Neural crest cell (in vitro differentiated cells): ENCODE data around the gene GADD45GIP1. TPM values are rescaled to one million over a fixed set of nuclear protein-coding genes. Genes with fewer than 3 reads are reported as not detected.

Source experiments
- DNase-seq: peaks from one replicate; pipeline ENCODE4 v3.0.0; 2021; ENCODE audit warnings: low read depth, mixed read lengths, low spot score
- H3K27ac Mint-ChIP-seq: one replicate; pipeline ENCODE4 v1.8.0; 2021; ENCODE audit warnings: mild to moderate bottlenecking, mixed read lengths; ENCODE audit not compliant: unreplicated experiment
- H3K27me3 Mint-ChIP-seq: 2 replicates; pipeline ENCODE4 v1.8.0; 2021; ENCODE audit warnings: low read depth, mild to moderate bottlenecking, mixed read lengths
- H3K36me3 Mint-ChIP-seq: 2 replicates; pipeline ENCODE4 v1.8.0; 2021; ENCODE audit warnings: low read depth, mild to moderate bottlenecking, mixed read lengths
- H3K4me1 Mint-ChIP-seq: 2 replicates; pipeline ENCODE4 v1.8.0; 2021; ENCODE audit warnings: mixed read lengths
- H3K4me3 Mint-ChIP-seq: one replicate; pipeline ENCODE4 v1.8.0; 2021; ENCODE audit warnings: mild to moderate bottlenecking, mixed read lengths
- H3K9me3 Mint-ChIP-seq: 2 replicates; pipeline ENCODE4 v1.8.0; 2021; ENCODE audit warnings: mixed read lengths
- total RNA-seq: library from RNA; stranded (reverse); gene quantifications from 2 replicates; pipeline ENCODE4 v1.2.1, GENCODE V29; 2021
- TF ChIP-seq, protein P1 (sequence below): fragments of 200-600 bp; sonication (generic); conservative IDR thresholded peaks from 2 replicates; pipeline ENCODE4 v1.5.0; 2021; ENCODE audit warnings: antibody characterized with exemption, mild to moderate bottlenecking

GADD45GIP1 gene
- total RNA-seq, 1 donor from 2014 or later: 26.4 TPM

DNA sequence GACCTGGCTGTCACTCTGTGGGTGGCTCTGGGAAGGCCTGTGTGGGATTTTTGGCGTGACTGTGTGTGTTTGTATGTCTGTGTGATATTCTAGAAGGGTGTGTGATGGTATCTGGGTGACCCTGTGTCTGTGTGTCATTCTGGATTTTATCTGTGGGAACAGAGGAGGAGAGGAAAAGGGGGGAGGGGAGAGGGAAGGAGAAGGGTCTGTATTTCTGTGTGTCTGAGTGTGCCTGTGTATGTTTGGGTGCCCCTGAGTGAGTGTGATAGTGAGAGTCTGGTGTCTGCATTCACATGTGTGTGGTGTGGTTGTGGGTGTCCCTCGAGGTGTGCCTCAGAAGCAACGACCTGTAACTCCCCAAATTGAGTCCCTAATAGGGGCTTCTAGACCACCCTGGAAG lies 30.2 kb upstream of the GADD45GIP1 start:
- DNase-seq: no peak
- Mint-ChIP-seq H3K36me3 (peaks cover 4% of the 10 kb centered on the region), H3K27ac (no peak overlapping the region), H3K4me3 (no peak overlapping the region), H3K27me3 (peaks cover 18% of the 10 kb centered on the region), H3K4me1 (peaks cover 9% of the 10 kb centered on the region), H3K9me3 (no peaks in the 10 kb centered on the region)
- TF ChIP-seq, protein P1, sequence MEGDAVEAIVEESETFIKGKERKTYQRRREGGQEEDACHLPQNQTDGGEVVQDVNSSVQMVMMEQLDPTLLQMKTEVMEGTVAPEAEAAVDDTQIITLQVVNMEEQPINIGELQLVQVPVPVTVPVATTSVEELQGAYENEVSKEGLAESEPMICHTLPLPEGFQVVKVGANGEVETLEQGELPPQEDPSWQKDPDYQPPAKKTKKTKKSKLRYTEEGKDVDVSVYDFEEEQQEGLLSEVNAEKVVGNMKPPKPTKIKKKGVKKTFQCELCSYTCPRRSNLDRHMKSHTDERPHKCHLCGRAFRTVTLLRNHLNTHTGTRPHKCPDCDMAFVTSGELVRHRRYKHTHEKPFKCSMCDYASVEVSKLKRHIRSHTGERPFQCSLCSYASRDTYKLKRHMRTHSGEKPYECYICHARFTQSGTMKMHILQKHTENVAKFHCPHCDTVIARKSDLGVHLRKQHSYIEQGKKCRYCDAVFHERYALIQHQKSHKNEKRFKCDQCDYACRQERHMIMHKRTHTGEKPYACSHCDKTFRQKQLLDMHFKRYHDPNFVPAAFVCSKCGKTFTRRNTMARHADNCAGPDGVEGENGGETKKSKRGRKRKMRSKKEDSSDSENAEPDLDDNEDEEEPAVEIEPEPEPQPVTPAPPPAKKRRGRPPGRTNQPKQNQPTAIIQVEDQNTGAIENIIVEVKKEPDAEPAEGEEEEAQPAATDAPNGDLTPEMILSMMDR: no peak

DNA sequence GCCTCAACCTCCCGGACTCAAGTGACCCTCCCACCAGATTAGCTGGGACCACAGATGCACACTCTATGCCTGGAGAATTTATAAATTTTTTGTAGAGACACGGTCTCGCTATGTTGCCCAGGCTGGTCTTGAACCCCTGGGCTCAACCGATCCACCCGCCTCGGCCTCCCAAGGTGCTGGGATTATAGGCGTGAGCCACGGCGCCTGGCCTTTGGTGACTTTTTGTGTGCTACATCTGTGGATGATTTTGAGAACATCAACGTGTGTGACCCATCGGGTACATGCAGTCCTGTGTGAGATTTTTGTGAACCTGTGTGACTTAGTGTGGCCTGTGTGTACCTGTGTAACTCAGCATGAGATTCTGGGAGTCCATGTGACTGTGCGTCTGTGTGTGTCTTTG lies 29.7 kb upstream of the GADD45GIP1 start:
- H3K4me3 Mint-ChIP-seq: no peak overlapping the region
- no peak for DNase-seq
- H3K4me1 Mint-ChIP-seq: peaks cover 9% of the 10 kb centered on the region
- TF ChIP-seq, protein P1: no peak
- no peak overlapping the region for H3K27ac Mint-ChIP-seq
- H3K27me3 Mint-ChIP-seq: peaks cover 14% of the 10 kb centered on the region
- H3K9me3 Mint-ChIP-seq: no peaks in the 10 kb centered on the region
- H3K36me3 Mint-ChIP-seq: peaks cover 4% of the 10 kb centered on the region

DNA sequence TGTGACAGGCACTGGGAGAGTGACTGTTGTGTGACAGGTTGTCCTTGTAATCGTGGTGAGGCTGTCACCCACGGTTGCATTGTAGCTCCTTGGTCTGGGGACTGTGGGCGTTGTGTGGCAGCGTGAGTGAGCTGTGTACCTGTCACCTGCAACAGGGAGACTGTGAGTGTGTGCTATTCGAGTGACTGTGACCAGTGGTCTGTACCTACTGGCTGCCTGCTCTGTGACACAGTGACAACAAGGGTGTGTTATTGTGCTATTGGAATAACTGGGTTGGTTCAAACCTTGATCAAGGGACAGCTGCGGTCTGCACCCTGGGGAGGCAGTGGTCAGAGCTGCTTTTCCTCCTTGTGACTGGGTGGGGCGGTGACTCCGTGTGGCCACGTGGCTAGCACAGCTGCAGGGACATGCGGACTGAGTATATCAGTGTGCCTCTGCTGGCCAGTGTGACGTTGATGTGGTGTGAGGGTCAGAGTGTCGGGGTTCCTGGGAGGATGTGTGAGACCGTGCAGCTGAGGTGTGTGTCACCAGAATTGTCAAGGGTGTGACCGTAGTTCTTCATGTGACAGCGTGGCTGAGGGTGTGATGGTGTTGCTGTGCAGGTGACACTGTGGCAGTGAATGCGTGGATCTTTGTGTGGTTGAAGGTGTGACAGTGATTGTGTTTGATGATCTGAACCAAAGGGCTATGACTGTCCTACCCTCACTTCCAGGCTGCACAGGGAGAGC lies 28.2 kb upstream of the GADD45GIP1 start:
- Mint-ChIP-seq H3K4me3 (no peak overlapping the region), H3K27me3 (peaks cover 5% of the 10 kb centered on the region), H3K9me3 (no peaks in the 10 kb centered on the region), H3K27ac (peak overlapping the region; percentile 86), H3K4me1 (peaks cover 9% of the 10 kb centered on the region), H3K36me3 (no peaks in the 10 kb centered on the region)
- TF ChIP-seq, protein P1: no peak
- no peak for DNase-seq

DNA sequence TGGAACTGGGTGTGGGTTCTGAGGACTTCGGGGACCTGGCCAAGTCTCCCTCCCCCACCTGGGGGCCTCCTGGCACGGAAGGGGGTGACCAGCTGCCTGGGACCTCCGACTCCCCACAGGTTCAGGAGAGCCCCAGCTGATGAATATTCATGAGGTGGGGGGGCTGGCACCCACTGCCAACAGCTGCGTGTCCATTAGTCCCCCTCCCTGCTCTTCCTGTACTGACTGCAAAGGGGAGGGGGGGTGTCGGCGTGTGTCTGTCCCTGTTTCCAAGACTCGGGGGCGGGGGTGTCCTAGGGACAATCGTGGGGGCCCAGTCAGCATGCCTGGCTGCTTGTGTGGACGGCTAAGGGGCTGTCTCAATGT lies 27.6 kb upstream of the GADD45GIP1 start:
- no peak overlapping the region for H3K4me3 Mint-ChIP-seq
- H3K27me3 Mint-ChIP-seq: peaks cover 10% of the 10 kb centered on the region

DNA sequence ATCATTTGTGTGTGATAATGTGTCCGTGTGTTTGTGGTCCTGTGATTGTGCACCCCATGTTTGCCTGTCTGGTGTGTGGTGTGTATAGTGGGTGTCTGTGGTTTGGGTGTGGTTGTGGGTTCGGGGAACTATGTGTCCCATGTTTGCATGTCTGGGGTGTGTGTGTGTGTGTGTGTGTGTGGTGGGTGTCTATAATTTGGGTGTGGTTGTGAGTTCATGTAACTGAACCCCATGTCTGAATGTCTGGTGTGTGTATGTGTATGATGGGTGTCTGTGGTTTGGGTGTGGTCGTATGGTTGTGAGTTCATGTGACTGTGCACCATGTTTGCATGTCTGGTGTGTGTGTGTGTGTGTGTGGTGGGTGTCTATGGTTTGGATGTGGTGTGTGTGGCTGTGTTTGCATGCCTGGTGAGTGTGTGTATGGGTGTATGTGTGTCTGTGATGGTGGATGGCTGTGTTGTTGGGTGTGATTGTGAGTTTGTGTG lies 27.2 kb upstream of the GADD45GIP1 start:
- TF ChIP-seq, protein P1: no peak
- no peaks in the 10 kb centered on the region for H3K9me3 Mint-ChIP-seq
- H3K4me1 Mint-ChIP-seq: peaks cover 9% of the 10 kb centered on the region
- peaks cover 15% of the 10 kb centered on the region for H3K27me3 Mint-ChIP-seq
- no peak for DNase-seq
- no peaks in the 10 kb centered on the region for H3K36me3 Mint-ChIP-seq
- H3K27ac Mint-ChIP-seq: no peak overlapping the region
- no peak overlapping the region for H3K4me3 Mint-ChIP-seq

More for the DNA sequence above, 27.6 kb upstream of the GADD45GIP1 start:
- TF ChIP-seq, protein P1: no peak
- no peaks in the 10 kb centered on the region for H3K9me3 Mint-ChIP-seq
- H3K4me1 Mint-ChIP-seq: peaks cover 9% of the 10 kb centered on the region
- no peak for DNase-seq
- H3K36me3 Mint-ChIP-seq: no peaks in the 10 kb centered on the region
- H3K27ac Mint-ChIP-seq: no peak overlapping the region
